HG03159 (cell line): ENCODE measurements around the gene RANBP3.

Source experiments
- ATAC-seq: cut with Tn5 transposase; IDR thresholded peaks from one replicate; pipeline ENCODE4 v1.9.1; 2021; ENCODE audit warnings: mild to moderate bottlenecking, moderate library complexity; ENCODE audit not compliant: unreplicated experiment

Gene RANBP3

DNA sequence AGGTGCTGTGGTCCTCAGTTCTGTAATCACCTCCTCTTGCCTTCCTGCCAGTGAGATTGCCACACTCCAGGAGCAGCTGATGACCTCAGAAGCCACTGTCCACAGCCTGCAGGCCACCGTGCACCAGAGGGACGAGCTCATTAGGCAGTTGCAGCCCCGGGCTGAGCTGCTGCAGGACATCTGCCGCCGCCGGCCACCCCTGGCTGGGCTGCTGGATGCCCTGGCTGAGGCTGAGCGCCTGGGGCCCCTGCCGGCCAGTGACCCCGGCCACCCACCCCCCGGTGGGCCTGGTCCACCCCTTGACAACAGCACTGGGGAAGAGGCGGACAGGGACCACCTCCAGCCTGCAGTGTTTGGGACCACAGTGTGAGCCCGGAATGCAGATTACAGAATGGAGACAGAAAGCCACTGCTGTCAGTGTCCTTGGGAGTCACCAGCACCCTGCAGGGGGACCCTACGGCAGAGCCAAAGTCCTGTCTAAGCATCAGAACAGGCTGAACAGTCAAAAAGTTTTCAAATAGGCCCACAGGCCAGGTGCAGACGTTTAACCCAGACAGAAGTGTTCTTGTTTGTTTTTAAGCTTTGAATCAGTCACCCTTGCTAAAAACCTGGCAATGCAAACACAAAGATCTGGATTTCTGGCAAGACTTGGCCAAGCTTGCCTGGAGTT lies 69.0 kb downstream of the RANBP3 start:
- ATAC-seq, result no peak

DNA sequence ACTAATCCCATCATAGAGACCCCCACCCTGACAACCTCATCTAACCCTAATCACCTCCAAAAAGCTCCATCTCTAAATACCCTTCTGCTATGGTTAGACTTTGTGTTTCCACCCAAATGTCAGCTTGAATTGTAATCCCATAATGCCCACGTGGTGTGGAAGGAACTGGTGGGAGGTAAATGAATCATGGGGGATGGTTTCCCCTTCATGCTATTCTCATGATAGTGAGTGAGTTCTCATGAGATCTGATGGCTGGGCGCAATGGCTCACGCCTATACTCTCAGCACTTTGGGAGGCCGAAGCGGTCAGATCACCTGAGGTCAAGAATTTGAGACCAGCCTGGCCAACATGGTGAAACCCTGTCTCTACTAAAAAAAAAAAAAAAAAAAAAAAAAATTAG lies 70.7 kb downstream of the RANBP3 start:
- no peak for ATAC-seq

DNA sequence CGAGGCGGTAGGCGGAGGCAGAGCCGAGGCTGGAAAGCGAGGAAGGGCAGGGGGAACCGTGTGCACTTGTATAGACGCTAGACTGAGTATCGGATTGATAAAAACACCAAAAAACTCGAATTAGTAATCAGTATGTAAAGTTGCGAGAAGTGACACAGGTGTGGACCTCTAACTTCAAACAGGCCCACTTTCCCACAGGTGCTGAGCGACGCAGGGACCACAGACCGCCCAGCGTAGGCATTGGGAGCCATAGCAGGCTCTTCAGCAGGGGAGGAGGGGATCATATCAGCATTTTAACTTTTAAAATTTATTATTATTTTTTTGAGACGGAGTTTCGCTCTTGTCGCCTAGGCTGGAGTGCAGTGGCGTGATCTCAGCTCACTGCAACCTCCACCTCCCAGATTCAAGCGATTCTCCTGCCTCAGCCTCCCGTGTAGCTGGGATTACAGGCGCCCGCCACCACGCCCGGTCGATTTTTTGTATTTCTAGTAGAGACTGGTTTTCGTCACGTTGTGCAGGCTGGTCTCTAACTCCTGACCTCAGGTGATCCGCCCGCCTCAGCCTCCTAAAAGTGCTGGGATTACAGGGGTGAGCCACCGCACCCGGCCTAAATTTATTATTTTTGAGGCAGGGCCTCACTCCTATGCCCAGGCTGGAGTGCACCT lies 72.7 kb downstream of the RANBP3 start:
- ATAC-seq, result no peak

DNA sequence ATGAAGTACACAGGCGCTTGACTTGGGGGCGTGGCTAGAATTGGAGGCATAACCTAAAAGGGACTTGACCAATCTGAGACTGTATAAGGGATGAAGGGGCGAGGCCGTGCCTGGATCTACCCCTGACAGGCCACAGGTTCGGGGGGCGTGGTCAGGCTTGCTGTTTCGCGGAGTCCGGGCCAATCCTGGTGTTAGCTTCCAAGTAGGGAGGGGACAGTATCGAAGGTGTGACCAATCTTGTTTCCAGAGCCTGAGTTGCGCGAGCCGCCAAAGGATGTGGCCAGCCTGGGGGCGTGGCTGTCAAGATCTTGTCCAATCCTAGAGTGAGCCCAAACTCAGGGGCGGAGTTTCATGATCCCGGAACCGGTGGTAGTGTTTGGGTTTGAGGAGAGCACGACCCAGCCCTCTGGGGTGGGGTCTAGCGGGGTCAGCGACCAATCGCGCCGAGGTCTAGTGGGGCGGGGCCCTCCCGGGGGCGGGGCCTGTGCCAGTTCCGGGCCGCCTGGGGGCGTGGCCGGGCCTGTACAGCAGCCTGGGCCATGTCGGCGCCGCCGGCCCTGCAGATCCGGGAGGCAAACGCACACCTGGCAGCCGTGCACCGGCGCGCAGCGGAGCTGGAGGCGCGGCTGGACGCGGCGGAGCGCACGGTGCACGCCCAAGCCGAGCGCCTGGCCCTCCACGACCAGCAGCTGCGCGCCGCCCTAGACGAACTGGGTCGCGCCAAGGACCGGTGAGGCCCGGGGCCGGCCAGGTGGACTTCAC lies 73.4 kb downstream of the RANBP3 start, which contains the start of gene VMAC:
VMAC (plus strand) TSS at position 521 of the 762 bp plus-strand sequence; CDS start at position 540, 19 bp downstream.
- peak; percentile 76 for ATAC-seq

DNA sequence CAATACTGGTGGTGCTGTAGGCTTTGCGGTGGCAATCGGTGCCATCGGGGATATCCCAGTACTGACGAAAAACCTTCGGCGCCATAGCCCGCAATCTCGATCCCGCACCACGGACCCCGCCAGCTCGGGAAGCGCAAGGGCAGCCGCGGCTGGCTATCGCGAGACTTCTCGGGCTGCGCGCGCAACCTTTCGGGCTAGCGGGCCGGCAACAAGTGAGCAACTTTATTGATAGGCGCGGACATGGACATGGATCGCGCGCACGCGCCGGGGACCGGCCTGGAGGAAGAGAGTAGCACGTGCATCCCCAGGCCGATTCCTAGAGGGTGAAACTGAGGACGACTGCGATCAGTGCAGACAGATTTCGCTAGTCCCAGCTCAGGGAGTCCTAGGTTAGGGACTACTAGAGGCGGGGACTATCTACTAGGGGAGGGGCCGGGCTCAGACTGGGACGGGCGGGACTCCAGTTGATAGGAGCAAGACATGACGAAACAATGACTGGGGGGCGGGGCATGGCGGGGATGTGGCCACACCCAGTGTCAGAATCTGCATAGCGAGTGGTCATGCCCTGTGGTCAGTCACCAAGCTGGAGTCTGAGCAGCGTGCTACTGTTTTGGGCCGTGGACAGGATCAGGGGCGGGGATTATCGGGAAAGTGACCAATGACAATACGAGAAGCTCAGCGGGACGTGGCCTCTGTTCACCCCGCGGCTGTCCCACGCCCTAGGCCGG lies 74.2 kb downstream of the RANBP3 start, which contains the start of gene NDUFA11:
NDUFA11 (minus strand) TSS at position 167 of the 728 bp plus-strand sequence; CDS start at position 85, 82 bp downstream.
- peak; percentile 35 for ATAC-seq

DNA sequence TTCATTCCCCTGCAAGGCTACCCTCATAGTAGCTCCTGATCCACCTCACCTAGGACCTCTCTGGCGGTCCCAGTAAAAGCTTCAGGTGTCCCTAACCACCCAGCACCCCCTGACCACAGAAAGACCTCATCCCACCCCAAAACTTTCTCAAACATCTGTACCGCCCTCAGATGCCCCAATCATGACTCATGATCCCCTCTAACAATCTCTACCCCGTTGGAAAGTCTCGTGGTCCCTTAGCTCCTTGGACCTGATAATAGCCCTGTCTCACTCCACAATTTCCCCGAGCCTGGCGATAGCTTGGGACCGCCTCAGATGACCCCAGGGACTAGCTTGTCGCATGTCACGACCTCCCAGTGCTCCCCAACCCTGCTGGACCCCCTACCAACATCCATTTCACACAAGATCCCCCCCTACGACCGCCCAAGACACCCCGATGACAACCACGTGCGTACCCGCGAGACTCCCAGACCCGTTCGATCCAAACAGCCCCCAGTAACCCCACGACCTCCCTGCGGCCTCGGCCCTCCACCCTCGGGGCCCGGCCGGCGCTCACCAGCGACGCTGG lies 74.8 kb downstream of the RANBP3 start:
- ATAC-seq, result no peak

DNA sequence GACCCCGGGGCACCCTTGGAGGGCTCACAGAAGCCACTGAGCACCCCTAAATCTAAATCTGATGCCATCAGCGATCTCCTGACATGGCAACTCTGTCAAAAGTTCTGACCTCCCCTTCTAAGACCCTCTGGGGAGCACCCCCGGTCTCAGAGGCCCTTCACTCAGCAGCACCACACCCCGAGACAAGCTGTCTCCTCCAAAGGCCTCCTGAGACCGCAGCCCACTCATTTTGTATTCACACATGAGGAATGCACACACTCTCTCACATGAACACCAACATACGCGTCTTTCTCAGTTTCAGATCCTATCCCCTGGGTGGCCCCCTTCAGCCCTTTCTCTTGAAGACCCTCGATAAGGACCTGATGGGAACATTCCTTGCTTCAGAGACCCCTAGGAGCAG lies 77.0 kb downstream of the RANBP3 start:
- ATAC-seq, result no peak

DNA sequence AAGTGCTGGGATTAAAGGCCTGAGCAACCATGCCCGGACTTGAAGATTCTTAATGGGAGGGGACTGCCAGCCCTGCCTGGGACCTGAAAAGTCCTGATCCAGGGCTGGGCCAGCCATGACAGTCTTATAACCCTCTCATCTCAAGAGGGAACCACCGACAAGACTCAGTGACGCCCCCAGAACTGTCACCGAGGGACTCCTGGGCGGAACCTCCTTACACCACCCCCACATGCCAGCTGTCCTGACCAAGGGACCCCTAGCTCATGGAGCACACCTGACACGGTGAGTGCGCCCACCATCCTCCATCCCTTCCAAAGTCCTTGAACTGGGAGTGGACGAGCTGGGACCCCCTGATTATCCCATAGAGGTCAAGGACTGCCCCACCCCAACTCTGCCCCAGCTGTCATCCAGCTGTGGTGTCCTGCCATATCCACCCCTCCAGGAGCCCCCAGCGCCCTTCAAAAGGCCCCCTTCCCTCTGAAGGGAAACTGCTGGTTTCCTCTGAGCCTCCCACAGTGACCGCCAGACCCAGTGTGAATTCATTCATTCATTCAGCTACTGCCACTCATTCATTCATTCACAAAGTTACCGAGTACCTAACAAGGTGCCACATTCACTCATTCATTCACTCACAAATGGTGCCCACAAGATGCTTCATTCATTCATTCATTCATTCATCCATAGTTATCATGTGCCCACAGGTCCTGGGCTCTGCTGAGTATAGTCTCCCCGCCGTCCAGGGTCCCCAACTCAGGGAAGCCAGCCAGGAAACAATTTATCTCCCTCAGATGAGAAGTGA lies 78.0 kb downstream of the RANBP3 start:
- no peak for ATAC-seq

DNA sequence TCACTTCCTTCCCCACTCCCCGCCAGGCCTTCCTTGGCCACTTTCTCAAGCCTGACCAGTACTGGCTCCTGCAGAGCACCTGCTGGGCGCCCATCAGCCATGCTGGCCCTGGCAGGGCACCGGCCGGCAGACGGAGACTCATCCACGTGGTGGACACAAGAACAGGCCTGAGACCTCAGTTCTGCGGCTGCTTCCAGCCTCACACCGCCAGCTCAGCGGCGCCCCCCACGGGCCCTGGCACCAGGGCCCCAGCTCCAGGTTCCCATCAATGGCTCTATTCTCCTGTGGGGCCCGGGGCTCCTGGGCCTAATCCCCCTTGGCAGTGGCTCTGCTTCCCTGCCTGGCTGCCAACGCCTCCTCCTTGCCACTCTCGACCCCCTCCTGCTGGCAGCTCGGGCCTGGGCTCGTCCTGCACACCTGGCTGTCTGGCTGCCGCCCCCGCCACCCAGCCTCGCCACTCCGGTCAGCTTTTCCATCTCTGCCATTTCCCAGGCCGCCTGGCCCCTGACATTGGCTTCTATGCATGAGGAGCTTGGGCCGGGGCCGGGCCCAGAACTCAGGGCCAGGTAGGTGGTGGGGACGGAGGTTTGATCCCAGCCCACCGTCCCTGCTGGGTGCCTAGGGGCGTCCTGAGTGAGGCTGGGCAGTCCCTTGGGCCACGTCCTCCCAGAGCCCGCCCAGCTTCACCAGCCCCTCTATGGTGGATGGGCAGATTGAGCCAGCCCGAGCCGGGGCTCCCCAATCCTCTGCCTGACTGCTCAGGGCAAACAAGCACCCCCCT lies 80.6 kb downstream of the RANBP3 start:
- no peak for ATAC-seq

DNA sequence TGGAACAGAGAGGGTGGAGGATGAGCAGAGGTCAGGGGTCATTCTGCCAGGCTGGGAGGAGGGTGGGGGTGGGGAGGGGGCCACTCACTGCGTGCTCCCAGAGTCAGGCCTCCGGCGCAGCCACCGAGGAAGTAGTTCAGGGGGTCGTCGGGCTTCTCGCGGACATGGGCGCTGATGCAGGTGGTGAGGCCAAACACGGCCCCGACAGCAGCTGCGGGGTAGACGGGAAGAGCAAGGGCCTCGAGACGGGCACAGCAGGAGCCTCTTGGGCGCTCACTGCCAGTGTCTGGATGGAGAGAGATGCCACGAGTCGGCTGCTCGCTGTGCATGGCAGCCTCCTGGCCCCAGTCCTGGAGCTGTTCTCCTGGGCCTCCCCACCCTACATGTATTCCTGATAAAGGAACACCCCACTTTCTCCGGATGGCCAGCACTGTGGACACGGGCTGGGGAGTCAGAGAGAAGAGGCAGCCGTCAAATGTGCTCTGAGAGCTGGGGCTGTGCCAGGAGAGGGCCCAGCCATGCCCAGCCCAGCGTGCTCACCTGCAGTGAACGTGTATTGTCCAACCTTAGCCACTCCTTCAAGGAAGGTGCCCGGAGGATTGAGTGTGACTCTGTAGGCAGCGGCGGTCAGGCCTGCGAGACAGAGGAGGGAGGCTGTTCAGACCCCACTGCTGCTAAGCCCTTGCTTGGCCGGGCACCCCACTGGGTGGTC lies 81.4 kb downstream of the RANBP3 start:
- no peak for ATAC-seq

DNA sequence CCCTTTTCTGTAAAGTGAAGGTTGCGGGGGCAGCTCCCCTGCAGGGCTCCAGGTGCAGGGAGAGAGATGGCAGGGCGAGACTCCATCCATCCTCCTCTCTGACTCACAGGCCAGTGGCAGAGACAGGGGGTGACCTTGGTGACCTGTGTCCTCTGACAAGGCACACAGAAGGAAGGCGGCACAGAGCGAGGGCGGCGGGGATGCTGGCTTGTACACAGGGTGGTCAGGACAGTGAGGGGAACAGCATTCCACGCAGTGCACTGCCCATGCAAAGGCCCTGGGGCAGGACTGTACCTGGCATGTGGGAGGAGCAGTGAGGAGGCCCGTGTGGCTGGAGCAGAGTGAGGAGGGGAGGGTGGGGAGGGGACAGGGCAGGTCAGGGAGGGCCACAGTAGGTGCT lies 82.0 kb downstream of the RANBP3 start:
- no peak for ATAC-seq

DNA sequence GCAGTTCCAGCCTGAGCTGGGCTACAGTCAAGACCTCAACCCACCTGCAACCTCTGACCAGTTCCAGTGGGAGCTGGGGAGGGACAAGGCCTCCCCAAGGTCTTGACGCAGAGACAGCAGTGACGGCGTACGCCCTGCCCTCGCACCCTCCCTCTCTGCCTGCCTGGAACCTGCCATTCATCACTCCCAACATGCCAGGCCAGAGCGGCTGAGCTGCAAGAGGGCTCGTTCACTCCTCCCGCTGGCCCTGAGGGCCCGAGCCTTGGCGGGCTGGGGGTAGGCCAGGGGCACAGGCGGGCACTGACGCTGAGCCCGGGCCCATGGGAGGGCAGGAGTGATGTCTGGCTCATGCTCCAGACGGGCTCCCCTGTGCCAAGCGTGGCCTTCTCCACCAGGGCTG lies 82.5 kb downstream of the RANBP3 start:
- ATAC-seq, result no peak

DNA sequence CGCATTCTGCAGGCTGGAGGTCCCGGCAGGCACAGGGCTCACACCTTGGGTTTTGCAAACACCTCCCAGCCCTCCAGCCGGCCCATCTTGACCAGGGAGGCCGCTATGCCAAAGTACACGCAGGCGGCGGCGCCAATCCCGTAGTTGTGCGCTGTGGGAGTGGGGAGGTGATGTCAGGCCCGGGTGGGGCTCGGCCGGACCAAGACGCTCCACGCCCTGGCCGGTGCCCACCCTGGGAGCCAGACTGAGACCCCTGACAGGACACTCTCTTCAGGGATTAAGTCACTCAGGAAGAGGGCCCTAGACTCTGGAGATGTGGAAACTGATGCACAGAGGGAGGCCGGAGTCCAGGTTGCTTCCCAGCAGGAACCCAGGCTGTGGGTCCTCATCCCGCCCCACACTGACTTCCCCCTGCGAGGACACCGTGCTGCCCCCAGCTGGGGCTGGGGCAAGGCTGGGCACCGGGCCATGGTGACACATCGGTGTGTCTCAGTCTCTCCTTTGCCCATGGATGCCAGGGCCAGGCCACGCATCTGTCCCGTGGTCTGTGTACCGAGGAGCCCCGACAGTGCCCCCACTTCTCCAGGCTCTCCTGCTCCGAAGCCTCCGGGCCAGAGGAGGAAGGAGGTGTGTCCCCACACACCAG lies 83.1 kb downstream of the RANBP3 start:
- ATAC-seq, result no peak

DNA sequence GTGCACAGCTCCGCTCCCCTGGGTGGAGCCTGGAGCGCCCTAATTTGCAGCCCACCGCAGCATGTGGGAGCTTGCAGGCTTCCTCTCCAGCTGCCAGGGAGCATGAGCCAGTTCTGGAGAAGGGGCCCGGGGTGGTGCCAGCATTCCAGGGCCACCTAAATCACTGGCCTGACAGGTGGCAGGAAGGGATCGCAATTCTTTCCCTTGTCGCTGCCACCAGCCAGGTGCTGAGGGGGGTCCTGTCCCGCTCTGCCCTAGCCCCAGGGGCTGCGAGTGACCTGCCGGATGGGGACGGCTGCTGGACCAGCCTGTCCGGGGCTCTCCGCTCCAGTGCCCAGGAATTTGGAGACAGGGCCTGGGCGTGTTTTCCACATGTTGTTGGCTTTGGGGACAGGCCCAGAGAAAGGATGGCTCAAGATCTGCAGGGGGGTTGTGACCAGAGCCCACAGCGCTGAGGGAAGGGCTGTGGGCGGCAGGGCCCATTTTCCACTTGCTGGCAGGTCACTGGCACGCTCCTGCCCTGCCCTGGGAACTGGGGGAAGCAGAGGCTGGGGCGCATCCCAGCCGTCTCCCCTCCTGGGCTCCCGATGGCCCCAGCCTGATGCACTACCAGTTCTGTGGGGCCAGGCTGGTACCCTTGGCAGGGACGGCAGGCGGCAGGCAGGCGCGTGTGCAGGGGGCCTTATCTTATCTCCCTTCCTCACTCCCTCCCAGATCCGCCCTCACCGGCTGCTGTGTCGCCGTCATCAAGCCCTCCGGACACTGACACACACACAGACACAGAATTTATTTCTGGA lies 83.8 kb downstream of the RANBP3 start:
- no peak for ATAC-seq

DNA sequence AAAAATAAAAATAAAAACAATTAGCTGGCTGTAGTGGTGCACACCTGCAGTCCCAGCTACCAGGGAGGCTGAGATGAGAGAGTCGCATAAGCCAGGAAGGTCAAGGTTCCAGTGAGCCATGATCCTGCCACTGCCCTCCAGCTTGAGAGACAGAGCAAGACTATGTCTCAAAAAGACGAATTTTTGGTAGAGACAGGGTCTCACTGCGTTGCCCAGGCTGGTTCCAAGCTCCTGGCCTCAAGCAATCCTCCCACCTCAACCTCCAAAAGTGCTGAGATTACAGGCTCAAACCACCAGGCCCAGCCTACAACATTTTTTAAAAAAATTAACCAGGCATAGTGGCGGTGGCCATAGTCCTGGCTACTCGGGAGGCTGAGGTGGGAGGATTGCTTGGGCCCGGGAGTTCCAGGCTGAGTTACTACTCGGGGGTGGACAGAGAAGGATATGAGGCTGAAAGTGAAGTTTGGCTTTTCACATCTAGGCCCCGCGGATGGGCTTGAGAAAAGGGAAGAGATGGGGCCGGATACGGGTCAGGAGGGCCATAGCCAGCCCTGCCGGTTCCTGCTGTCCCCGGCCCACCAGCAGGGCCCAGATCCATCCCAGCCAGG lies 84.5 kb downstream of the RANBP3 start:
- ATAC-seq, result no peak

DNA sequence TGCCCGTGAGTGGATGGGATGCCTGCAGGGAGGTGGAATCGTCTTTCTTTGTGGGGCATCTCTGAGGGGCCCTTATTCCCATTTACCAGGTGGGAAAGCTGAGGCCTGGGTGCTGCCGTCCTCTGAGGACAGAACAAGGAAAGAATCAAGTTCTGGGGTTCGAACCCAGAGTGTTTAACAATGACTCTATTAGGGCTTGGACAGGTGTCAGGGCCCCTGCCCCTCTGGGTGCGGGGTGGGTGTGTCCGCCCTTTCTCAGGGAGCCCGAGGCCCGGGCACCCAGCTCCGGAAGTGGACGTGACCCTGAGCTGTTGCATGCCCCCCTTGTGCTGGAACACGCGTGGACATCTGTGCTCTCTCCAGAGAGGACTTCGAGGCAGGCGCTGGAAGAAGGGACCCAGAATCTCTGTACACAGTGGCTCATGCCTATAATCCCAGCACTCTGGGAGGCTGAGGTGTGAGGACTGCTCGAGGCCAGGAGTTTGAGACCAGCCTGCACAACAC lies 85.1 kb downstream of the RANBP3 start:
- ATAC-seq, result no peak
